ENCODE data around the gene ACO2.

ACO2 gene

DNA sequence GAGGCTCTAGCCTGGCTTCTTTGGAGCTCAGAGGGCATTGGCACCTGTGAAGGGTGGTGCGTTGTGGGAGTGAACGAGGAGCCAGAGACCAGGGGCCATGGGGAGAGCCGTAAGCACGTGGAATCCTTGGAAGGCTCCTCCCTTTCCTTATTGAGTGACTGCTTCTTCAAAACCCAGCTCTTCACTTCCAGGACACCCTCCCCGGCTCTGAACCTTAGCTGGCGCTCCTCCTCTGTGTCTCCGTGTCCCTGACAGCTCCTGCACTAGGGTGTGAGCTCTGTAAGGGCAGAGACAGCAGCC is 49.1 kb downstream of the ACO2 start:
- Histone ChIP-seq H3K9me3 (no peaks in the 10 kb centered on the region), H3K36me3 (peaks cover 79% of the 10 kb centered on the region), H3K27me3 (no peaks in the 10 kb centered on the region), H3K27ac (no peak overlapping the region), H3K4me3 (ENCODE audit: low read depth in 1 of 2, low read length in 1 of 2) (no peak overlapping the region), H3K4me1 (ENCODE audit: control insufficient read depth in 1 of 2, insufficient read depth in 1 of 2, low read depth in 1 of 2, low read length in 1 of 2) (peaks cover 6 to 10% of the 10 kb centered on the region in 2 experiments)
- no peak for TF ChIP-seq CTCF (IDR thresholded peaks at IDR 0.05)

GRCh38 chr22:41521126-41521525 is 52.2 kb downstream of the ACO2 start:
- peaks cover 6 to 13% of the 10 kb centered on the region in 2 experiments for H3K4me1 ChIP-seq (ENCODE audit: control insufficient read depth in 1 of 2, insufficient read depth in 1 of 2, low read depth in 1 of 2, low read length in 1 of 2)
- H3K36me3 ChIP-seq, result peaks cover 79% of the 10 kb centered on the region
- H3K27ac ChIP-seq, result no peak overlapping the region
- no peaks in the 10 kb centered on the region for H3K9me3 ChIP-seq
- no peaks in the 10 kb centered on the region for H3K27me3 ChIP-seq
- H3K4me3 ChIP-seq (ENCODE audit: low read depth in 1 of 2, low read length in 1 of 2), result no peak overlapping the region
- no peak for TF ChIP-seq CTCF (IDR thresholded peaks at IDR 0.05)

GRCh38 chr22:41522813-41523212 is 53.9 kb downstream of the ACO2 start:
- peaks cover 81% of the 10 kb centered on the region for H3K36me3 ChIP-seq
- H3K27me3 ChIP-seq, result no peaks in the 10 kb centered on the region
- no peak overlapping the region for H3K27ac ChIP-seq

GRCh38 chr22:41523464-41524221 is 54.7 kb downstream of the ACO2 start:
- Histone ChIP-seq H3K27ac (no peak overlapping the region), H3K36me3 (peaks cover 85% of the 10 kb centered on the region), H3K9me3 (no peaks in the 10 kb centered on the region), H3K4me3 (ENCODE audit: low read depth in 1 of 2, low read length in 1 of 2) (no peak overlapping the region), H3K4me1 (ENCODE audit: control insufficient read depth in 1 of 2, insufficient read depth in 1 of 2, low read depth in 1 of 2, low read length in 1 of 2) (peaks cover 0 to 3% of the 10 kb centered on the region in 2 experiments), H3K27me3 (no peaks in the 10 kb centered on the region)
- TF ChIP-seq CTCF (IDR thresholded peaks at IDR 0.05), result no peak

More at GRCh38 chr22:41522813-41523212, 53.9 kb downstream of the ACO2 start:
- Histone ChIP-seq H3K4me3 (ENCODE audit: low read depth in 1 of 2, low read length in 1 of 2) (no peak overlapping the region), H3K4me1 (ENCODE audit: control insufficient read depth in 1 of 2, insufficient read depth in 1 of 2, low read depth in 1 of 2, low read length in 1 of 2) (peaks cover 0 to 5% of the 10 kb centered on the region in 2 experiments), H3K9me3 (no peaks in the 10 kb centered on the region)
- TF ChIP-seq CTCF (IDR thresholded peaks at IDR 0.05), result no peak

- H3K27ac ChIP-seq, result no peak overlapping the region
- no peak overlapping the region for H3K4me3 ChIP-seq (ENCODE audit: low read depth in 1 of 2, low read length in 1 of 2)
- TF ChIP-seq CTCF (IDR thresholded peaks at IDR 0.05), result no peak
- H3K36me3 ChIP-seq, result peaks cover 85% of the 10 kb centered on the region
- H3K27me3 ChIP-seq, result no peaks in the 10 kb centered on the region
- peaks cover 0 to 3% of the 10 kb centered on the region in 2 experiments for H3K4me1 ChIP-seq (ENCODE audit: control insufficient read depth in 1 of 2, insufficient read depth in 1 of 2, low read depth in 1 of 2, low read length in 1 of 2)
- no peaks in the 10 kb centered on the region for H3K9me3 ChIP-seq
These were observed 55.3 kb downstream of the ACO2 start for GRCh38 chr22:41524251-41524661.

All from neutrophil (primary cell).